H1 (cell line): Measurements from ENCODE around the gene KDM6A. TPM values are rescaled to one million over a fixed set of nuclear protein-coding genes. Genes with fewer than 3 reads are reported as not detected.

ENCODE experiments used
- CTCF ChIA-PET: fragments of 300-600 bp; sonication (Branson Sonifier 250); formaldehyde crosslinking; loops from one replicate; lab custom pipeline; 2021; ENCODE audit not compliant: partially characterized antibody; lab: Charles Lee
- POLR2A ChIA-PET: fragments of 300-600 bp; sonication (Branson Sonifier 250); formaldehyde crosslinking; loops from one replicate; lab custom pipeline; 2021; ENCODE audit warnings: inconsistent platforms; ENCODE audit not compliant: partially characterized antibody; lab: Charles Lee
- DNase-seq, 2 experiments: peaks; one replicate each; pipeline versions ENCODE4 v3.0.0 to v3.0.0-alpha.2; 2010 to 2022; ENCODE audit warnings: low spot score in 2 of 2, low read depth in 1 of 2, mixed read lengths in 1 of 2
- FAIRE-seq: peaks from 2 replicates; lab custom pipeline; 2011; peaks lifted over from hg19 to GRCh38; lab: Jason Lieb, UNC
- H2AFZ ChIP-seq: 2 replicates; pipeline ENCODE4 v1.8.1; 2012; ENCODE audit warnings: low read length, inconsistent platforms
- H2AK5ac ChIP-seq: 2 replicates; pipeline ENCODE4 v1.6.1; 2013; ENCODE audit warnings: low read depth, low read length
- H2BK120ac ChIP-seq: replicated peaks from 2 replicates; pipeline ENCODE3; 2013; ENCODE audit warnings: low read depth, low read length, inconsistent platforms
- H2BK12ac ChIP-seq: 2 replicates; pipeline ENCODE4 v1.6.1; 2013; ENCODE audit warnings: low read depth, low read length
- H2BK15ac ChIP-seq: 2 replicates; pipeline ENCODE4 v1.6.1; 2013; ENCODE audit warnings: low read length
- H2BK20ac ChIP-seq: 2 replicates; pipeline ENCODE4 v1.6.1; 2013; ENCODE audit warnings: low read length
- H2BK5ac ChIP-seq: 2 replicates; pipeline ENCODE4 v1.6.1; 2013; ENCODE audit warnings: low read depth, low read length
- H3K14ac ChIP-seq: 2 replicates; pipeline ENCODE4 v1.6.1; 2013; ENCODE audit warnings: inconsistent platforms; ENCODE audit not compliant: insufficient read length
- H3K18ac ChIP-seq: 2 replicates; pipeline ENCODE4 v1.6.1; 2013; ENCODE audit warnings: low read length; ENCODE audit errors: extremely low read depth
- H3K23ac ChIP-seq: 2 replicates; pipeline ENCODE4 v1.6.1; 2013; ENCODE audit warnings: inconsistent platforms; ENCODE audit not compliant: insufficient read length
- H3K23me2 ChIP-seq: 2 replicates; pipeline ENCODE4 v1.6.1; 2013; ENCODE audit warnings: low read depth, low read length
- H3K27ac ChIP-seq: 2 replicates; pipeline ENCODE4 v1.6.1; 2011; ENCODE audit warnings: low read depth, low read length, inconsistent platforms
- H3K27me3 ChIP-seq, 4 experiments: replicated peaks in 1 of 4; 1 replicate in 1 of 4; 2 replicates in 3 of 4; pipeline versions ENCODE4 v1.6.1 to v1.8.1; 2011 to 2013; ENCODE audit warnings: low read length in 3 of 4, mild to moderate bottlenecking in 3 of 4, inconsistent platforms in 2 of 4, mixed read lengths in 2 of 4, moderate library complexity in 1 of 4; ENCODE audit not compliant: control insufficient read depth in 3 of 4, insufficient read depth in 3 of 4; ENCODE audit errors: extremely low read depth in 1 of 4
- H3K36me3 ChIP-seq, 4 experiments: 2 replicates each; pipeline versions ENCODE4 v1.6.1 to v1.8.1; 2011 to 2013; ENCODE audit warnings: mild to moderate bottlenecking in 4 of 4, low read length in 3 of 4, moderate library complexity in 2 of 4, control low read depth in 1 of 4, inconsistent platforms in 1 of 4; ENCODE audit not compliant: insufficient read depth in 4 of 4, control insufficient read depth in 2 of 4
- H3K4ac ChIP-seq: replicated peaks from 2 replicates; pipeline ENCODE3; 2013; ENCODE audit warnings: low read length, low read depth, mixed read lengths, inconsistent platforms; ENCODE audit not compliant: insufficient read length
- H3K4me1 ChIP-seq, 4 experiments: replicated peaks in 1 of 4; 1 replicate in 1 of 4; 2 replicates in 3 of 4; pipeline versions ENCODE4 v1.6.1 to v1.8.1; 2011 to 2013; ENCODE audit warnings: low read length in 3 of 4, inconsistent platforms in 2 of 4, mixed read lengths in 1 of 4; ENCODE audit not compliant: insufficient read depth in 4 of 4, control insufficient read depth in 3 of 4
- H3K4me2 ChIP-seq, 2 experiments: 2 replicates each; pipeline versions ENCODE4 v1.6.1 to v1.8.1; 2011 to 2013; ENCODE audit warnings: low read depth in 2 of 2, low read length in 2 of 2, control low read depth in 1 of 2, inconsistent platforms in 1 of 2, mild to moderate bottlenecking in 1 of 2; ENCODE audit not compliant: insufficient read depth in 1 of 2
- H3K4me3 ChIP-seq, 4 experiments: fragments of 200-600, 300-600 bp in 1 of 4; sonication (generic), shearing (Covaris generic), sonication (Bioruptor Twin) in 1 of 4; 2 replicates each; pipeline versions ENCODE4 v1.5.1 to v1.8.1; 2011 to 2016; ENCODE audit warnings: low read length in 4 of 4, low read depth in 3 of 4, control low read depth in 2 of 4, inconsistent platforms in 2 of 4, mild to moderate bottlenecking in 2 of 4, mixed read lengths in 1 of 4, moderate library complexity in 1 of 4; ENCODE audit not compliant: insufficient read depth in 2 of 4; ENCODE audit errors: extremely low read depth in 1 of 4
- H3K56ac ChIP-seq: replicated peaks from 2 replicates; pipeline ENCODE3; 2013; ENCODE audit warnings: low read depth, mild to moderate bottlenecking, mixed read lengths, low read length, inconsistent platforms; ENCODE audit not compliant: insufficient read length
- H3K79me1 ChIP-seq: 2 replicates; pipeline ENCODE4 v1.6.1; 2013; ENCODE audit warnings: low read depth, low read length, control low read depth
- H3K79me2 ChIP-seq, 2 experiments: 2 replicates each; pipeline versions ENCODE4 v1.6.1 to v1.8.1; 2012 to 2013; ENCODE audit warnings: low read length in 2 of 2, mild to moderate bottlenecking in 2 of 2, inconsistent platforms in 1 of 2; ENCODE audit not compliant: insufficient read depth in 2 of 2, control insufficient read depth in 1 of 2
- H3K9ac ChIP-seq, 4 experiments: replicated peaks in 1 of 4; 1 replicate in 1 of 4; 2 replicates in 3 of 4; pipeline versions ENCODE4 v1.6.1 to v1.8.1; 2011 to 2013; ENCODE audit warnings: low read depth in 3 of 4, low read length in 3 of 4, control low read depth in 2 of 4, mild to moderate bottlenecking in 2 of 4, moderate library complexity in 2 of 4, inconsistent platforms in 1 of 4; ENCODE audit errors: extremely low read depth in 1 of 4
- H3K9me3 ChIP-seq, 2 experiments: 2 replicates each; pipeline versions ENCODE4 v1.6.1 to v1.8.1; 2012 to 2013; ENCODE audit warnings: mild to moderate bottlenecking in 2 of 2, moderate library complexity in 2 of 2, control low read depth in 1 of 2, inconsistent platforms in 1 of 2, low read depth in 1 of 2, low read length in 1 of 2, mixed read lengths in 1 of 2; ENCODE audit not compliant: insufficient read depth in 2 of 2
- H4K20me1 ChIP-seq, 2 experiments: replicated peaks in 1 of 2; 2 replicates each; pipeline versions ENCODE3 to v1.8.1; 2011 to 2013; ENCODE audit warnings: inconsistent platforms in 2 of 2, low read length in 2 of 2, mild to moderate bottlenecking in 1 of 2; ENCODE audit not compliant: insufficient read depth in 2 of 2, control insufficient read depth in 1 of 2
- H4K5ac ChIP-seq: 2 replicates; pipeline ENCODE4 v1.6.1; 2013; ENCODE audit warnings: low read length, low read depth, mixed read lengths, inconsistent platforms; ENCODE audit not compliant: insufficient read length
- H4K8ac ChIP-seq: 2 replicates; pipeline ENCODE4 v1.8.0; 2013; ENCODE audit warnings: mild to moderate bottlenecking, moderate library complexity, low read length, inconsistent platforms; ENCODE audit not compliant: insufficient read depth; ENCODE audit errors: extremely low read depth
- H4K91ac ChIP-seq: replicated peaks from 2 replicates; pipeline ENCODE3; 2013; ENCODE audit warnings: low read length, mixed read lengths, inconsistent platforms; ENCODE audit not compliant: insufficient read length
- CHD2 ChIP-seq: IDR thresholded peaks from 2 replicates; pipeline ENCODE4 v1.6.1; 2012; ENCODE audit warnings: low read length, improper control_type of control experiment
- EZH2 ChIP-seq: fragments of 200-600 bp; sonication (generic); IDR thresholded peaks from 2 replicates; pipeline ENCODE4 v1.7.1; 2012; ENCODE audit warnings: low read depth, mild to moderate bottlenecking, moderate library complexity, low read length, inconsistent platforms; ENCODE audit not compliant: severe bottlenecking
- HDAC6 ChIP-seq: IDR thresholded peaks from one replicate; pipeline ENCODE4 v1.7.1; 2012; ENCODE audit warnings: low read depth, mild to moderate bottlenecking, inconsistent platforms, low read length, moderate library complexity
- KDM1A ChIP-seq: fragments of 200-600, 300-600 bp; sonication (generic); IDR thresholded peaks from 2 replicates; pipeline ENCODE4 v1.7.1; 2016; ENCODE audit warnings: mild to moderate bottlenecking, low read length, borderline replicate concordance
- KDM4A ChIP-seq: IDR thresholded peaks from one replicate; pipeline ENCODE4 v1.7.1; 2012; ENCODE audit warnings: low read depth, mild to moderate bottlenecking, moderate library complexity, low read length, inconsistent platforms; ENCODE audit not compliant: severe bottlenecking
- MAFK ChIP-seq: IDR thresholded peaks from 2 replicates; pipeline ENCODE4 v1.6.1; 2012; ENCODE audit warnings: low read depth, mild to moderate bottlenecking, improper control_type of control experiment, low read length
- RAD21 ChIP-seq, 2 experiments: IDR thresholded peaks in 1 of 2; conservative IDR thresholded peaks in 1 of 2; 2 replicates each; pipeline ENCODE4 v1.6.1; 2011; ENCODE audit warnings: low read depth in 2 of 2, low read length in 2 of 2, improper control_type of control experiment in 1 of 2, inconsistent platforms in 1 of 2, mild to moderate bottlenecking in 1 of 2, moderate library complexity in 1 of 2
- WGBS, 2 experiments: shearing (Covaris generic) in 1 of 2; methylation state at CpG; one replicate each; pipeline versions ENCODE4 v1.1.6 to v1.1.7; 2013 to 2015; ENCODE audit warnings: low lambda C conversion rate in 2 of 2, mixed read lengths in 2 of 2, inconsistent platforms in 1 of 2, low coverage in 1 of 2, missing lambda C conversion rate in 1 of 2; ENCODE audit not compliant: insufficient replicate concordance in 2 of 2, insufficient coverage in 1 of 2, insufficient read length in 1 of 2; ENCODE audit errors: extremely low coverage in 1 of 2, missing lambda C conversion rate in 1 of 2; 5-methylcytosine and 5-hydroxymethylcytosine counted together
- polyA plus RNA-seq, 7 experiments: library from polyadenylated mRNA; depleted of rRNA in 3 of 7; stranded (reverse) in 5 of 7; unstranded in 2 of 7; fragments of >200 nt in 5 of 7; fragments of 200-250 nt in 2 of 7; gene quantifications; 1 replicate in 5 of 7; 2 replicates in 1 of 7; 4 replicates in 1 of 7; pipeline versions ENCODE4 v1.2.1 to v1.2.3, GENCODE V29; 2011 to 2013; ENCODE audit warnings: missing spikeins in 2 of 7, mixed read lengths in 2 of 7
- total RNA-seq: library from RNA; stranded (reverse); fragmentation: NEBNext Ultra II Directional; extraction: Animal tissue kit (Norgen Biotek cat#: 25700); gene quantifications from 2 replicates; pipeline ENCODE4 v1.2.1, GENCODE V29; 2021

The KDM6A gene
- total and polyA plus RNA-seq, 2 of the 8 experiments (the other 6 are each of a cell fraction or from before 2014, with no cell fraction given): 43.5 to 58.4 TPM

GRCh38 chrX:45138525-45138924 is 265.5 kb downstream of the KDM6A start:
- H2BK120ac ChIP-seq: no peak overlapping the region
- no peak overlapping the region for H3K27ac ChIP-seq
- H3K18ac ChIP-seq: no peak overlapping the region
- no peaks in the 10 kb centered on the region for H3K79me2 ChIP-seq
- no peaks in the 10 kb centered on the region for H3K23me2 ChIP-seq
- H3K56ac ChIP-seq: no peak overlapping the region
- no peak overlapping the region for H3K4me3 ChIP-seq
- CTCF ChIA-PET: no interaction called here
- no peak overlapping the region for H3K23ac ChIP-seq
- 90% methylated on average over 4 of the region's 4 CpGs; no CpG with 5 or more reads in 1 of the 2 experiments for WGBS, 2 experiments
- no peaks in the 10 kb centered on the region for H3K9me3 ChIP-seq
- no peak for FAIRE-seq
- no peak overlapping the region for H2BK20ac ChIP-seq
- POLR2A ChIA-PET: no interaction called here
- H3K4ac ChIP-seq: no peak overlapping the region
- H3K14ac ChIP-seq: no peak overlapping the region
- H3K79me1 ChIP-seq: no peaks in the 10 kb centered on the region
- no peaks in the 10 kb centered on the region for H3K27me3 ChIP-seq
- H2BK5ac ChIP-seq: no peak overlapping the region
- TF ChIP-seq CHD2 (no peak), KDM4A (no peak), MAFK (no peak), EZH2 (no peak), HDAC6 (no peak), RAD21 (IDR thresholded peaks at IDR 0.05 in 1 of 2, conservative IDR thresholded peaks at IDR 0.05 in 1 of 2; ENCODE audit: low read depth in 2 of 2, low read length in 2 of 2) (no peak), KDM1A (no peak)
- TF ChIP-seq, all 59 proteins: peak for 0
- Histone ChIP-seq H3K36me3 (no peaks in the 10 kb centered on the region), H4K91ac (no peak overlapping the region), H4K8ac (no peak overlapping the region), H2AK5ac (no peak overlapping the region), H3K4me1 (no peaks in the 10 kb centered on the region), H3K9ac (no peak overlapping the region), H3K4me2 (no peak overlapping the region), H2BK15ac (no peak overlapping the region), H2BK12ac (no peak overlapping the region), H2AFZ (no peak overlapping the region), H4K5ac (no peak overlapping the region), H4K20me1 (no peaks in the 10 kb centered on the region)
- no peak for DNase-seq
